GM13976 (cell line): ENCODE measurements around the gene PRF1.
A peak's percentile ranks its signal among the peaks of the same experiment; 100 is the strongest.
"Not testable (repeated sequence)": the region's sequence is repeated elsewhere in the genome, so short reads cannot be mapped to it uniquely, and the experiment has no call there.

ENCODE experiments used
- DNase-seq: peaks from one replicate; pipeline ENCODE4 v3.0.0; 2012; ENCODE audit warnings: low spot score
- in situ Hi-C: fragments of 300-500 bp; cut with MboI; formaldehyde crosslinking; loops from one replicate; pipeline ENCODE4 v1.12.0; 2022; ENCODE audit warnings: low sequenced_read_pairs, mixed read lengths, inconsistent platforms; ENCODE audit not compliant: unreplicated experiment
- TF ChIP-seq, protein P1 (sequence below): IDR thresholded peaks from 2 replicates; pipeline ENCODE4 v1.5.1; 2012; ENCODE audit warnings: borderline replicate concordance, mild to moderate bottlenecking; ENCODE audit not compliant: insufficient read depth; ENCODE audit errors: extremely low read depth, missing control alignments, control extremely low read depth

Gene PRF1

DNA sequence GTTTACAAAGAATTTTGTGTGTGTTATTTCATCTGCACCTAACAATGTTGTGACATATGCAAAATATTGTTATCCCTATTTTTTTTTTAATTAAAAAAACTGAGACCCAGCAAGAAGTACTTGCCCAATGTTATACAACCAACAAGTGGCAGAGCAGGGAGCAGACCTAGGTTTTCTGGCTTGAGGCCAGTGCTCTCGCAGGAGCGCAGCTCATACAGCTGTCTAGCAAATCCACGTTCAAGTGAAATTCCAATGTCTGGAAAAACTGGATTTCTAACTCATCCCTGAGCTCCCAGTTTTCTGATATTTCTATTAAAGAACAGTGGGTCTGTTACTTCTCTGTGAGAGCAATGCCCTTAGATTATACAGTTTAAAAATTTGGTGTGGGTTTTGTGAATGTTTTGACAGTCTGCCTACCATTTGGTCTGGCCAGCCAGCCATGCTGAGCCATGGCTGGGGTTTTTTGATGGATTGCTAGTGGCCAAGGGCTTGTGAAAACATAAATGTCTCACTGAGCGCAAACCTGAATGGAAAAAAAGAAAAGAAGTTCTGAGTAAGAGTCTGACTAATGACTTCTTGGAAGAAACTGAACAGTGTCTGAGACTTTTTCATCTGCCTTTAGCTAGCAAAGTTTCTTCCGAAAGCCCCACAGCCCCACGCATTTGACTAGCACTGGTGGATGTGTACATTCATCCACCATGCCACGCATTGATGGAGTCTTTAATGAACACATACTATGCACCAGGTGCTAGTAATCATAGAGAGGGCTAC lies 15.4 kb upstream of the PRF1 start:
- TF ChIP-seq, protein P1, sequence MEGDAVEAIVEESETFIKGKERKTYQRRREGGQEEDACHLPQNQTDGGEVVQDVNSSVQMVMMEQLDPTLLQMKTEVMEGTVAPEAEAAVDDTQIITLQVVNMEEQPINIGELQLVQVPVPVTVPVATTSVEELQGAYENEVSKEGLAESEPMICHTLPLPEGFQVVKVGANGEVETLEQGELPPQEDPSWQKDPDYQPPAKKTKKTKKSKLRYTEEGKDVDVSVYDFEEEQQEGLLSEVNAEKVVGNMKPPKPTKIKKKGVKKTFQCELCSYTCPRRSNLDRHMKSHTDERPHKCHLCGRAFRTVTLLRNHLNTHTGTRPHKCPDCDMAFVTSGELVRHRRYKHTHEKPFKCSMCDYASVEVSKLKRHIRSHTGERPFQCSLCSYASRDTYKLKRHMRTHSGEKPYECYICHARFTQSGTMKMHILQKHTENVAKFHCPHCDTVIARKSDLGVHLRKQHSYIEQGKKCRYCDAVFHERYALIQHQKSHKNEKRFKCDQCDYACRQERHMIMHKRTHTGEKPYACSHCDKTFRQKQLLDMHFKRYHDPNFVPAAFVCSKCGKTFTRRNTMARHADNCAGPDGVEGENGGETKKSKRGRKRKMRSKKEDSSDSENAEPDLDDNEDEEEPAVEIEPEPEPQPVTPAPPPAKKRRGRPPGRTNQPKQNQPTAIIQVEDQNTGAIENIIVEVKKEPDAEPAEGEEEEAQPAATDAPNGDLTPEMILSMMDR = no peak
- in situ Hi-C loops = no loop called here
- no peak for DNase-seq

DNA sequence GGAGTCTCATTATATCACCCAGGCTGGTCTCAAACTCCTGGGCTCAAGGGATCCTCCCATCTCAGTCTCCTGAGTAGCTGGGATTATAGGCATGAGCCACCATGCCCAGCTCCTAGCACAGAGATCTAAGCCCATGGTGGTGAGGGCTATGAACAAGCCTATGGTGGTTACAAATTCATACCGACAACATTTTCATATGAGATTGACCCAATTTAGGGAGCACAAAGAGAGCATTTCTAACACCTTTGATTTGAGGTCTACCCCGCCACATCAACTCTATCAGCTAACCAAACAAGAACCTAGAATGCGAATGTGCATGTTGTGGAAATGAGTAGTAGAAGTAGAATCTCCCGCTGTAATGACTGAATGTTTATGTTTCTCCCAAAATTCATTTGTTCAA lies 14.2 kb upstream of the PRF1 start:
- in situ Hi-C loops = no loop called here
- DNase-seq = no peak
- TF ChIP-seq, protein P1 = no peak

DNA sequence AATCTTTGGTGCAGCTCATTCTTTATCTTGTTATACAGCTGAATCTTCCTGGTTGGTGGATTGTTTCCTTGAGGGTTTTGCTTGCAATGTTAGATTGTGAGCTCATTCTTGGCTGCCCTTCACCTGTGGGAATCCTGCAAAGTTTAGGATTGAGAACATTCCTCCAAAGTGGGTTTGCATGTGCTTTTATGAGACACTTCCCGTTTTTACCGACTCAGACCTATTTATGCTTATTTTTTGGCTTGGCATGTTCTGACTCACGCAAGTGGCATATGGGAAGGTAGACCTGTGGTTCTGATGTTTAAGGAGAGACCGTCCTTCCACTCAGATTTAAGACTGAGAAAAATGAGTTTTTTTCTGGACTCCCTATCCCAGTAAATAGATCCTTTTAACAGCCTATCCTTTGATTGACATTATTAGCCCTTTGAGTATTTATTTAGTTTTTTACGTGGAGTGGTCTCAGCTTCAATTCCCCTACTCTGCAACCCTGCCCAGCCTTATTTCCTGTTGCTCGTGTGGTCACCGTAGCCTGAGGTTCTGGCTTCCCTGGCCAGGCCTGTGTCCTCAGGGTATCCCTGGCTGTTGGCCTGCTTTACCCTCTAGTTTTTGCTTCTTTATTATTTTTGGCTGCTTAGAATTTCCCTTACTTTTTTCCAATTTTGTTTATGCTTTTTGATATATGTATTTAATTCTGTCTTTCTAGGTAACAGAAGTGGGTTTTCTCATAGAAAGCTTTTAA lies 13.4 kb upstream of the PRF1 start:
- DNase-seq = no peak
- TF ChIP-seq, protein P1 = no peak
- in situ Hi-C loops = no loop called here

DNA sequence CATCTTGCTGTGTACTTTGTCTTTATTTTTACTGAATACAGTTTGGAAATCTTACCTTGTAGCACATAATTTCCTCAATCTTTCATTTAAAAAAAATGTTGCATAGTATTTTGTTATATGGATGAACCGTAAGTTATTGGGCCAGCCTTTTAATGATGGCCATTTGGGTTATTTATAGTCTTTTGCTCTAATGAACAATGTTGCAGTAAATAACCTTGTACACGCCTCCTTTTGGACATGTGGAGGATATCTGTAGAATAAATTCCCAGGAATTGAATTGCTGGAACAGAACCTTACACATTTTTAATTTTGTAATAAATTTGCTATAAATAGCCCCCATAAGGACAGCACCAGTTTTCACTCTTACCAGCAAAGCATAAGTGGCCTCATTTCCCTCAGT lies 12.7 kb upstream of the PRF1 start:
- TF ChIP-seq, protein P1 = no peak
- no peak for DNase-seq
- in situ Hi-C loops = no loop called here

DNA sequence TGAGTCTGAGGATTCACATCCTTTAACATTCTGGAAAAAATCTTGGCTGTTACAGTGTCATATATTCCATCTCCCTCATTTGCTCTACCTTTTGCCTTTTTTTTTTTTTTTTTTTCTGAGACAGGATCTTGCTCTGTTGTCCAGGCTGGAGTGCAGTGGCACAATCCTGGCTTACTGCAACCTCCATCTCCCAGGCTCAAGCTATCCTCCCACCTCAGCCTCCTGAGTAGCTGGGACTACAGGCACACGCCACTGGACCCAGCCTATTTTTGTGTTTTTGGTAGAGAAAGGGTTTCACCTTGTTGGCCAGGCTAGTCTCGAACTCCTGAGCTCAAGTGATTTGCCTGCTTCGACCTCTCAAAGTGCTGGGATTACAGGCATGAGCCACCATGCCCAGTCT lies 11.8 kb upstream of the PRF1 start:
- in situ Hi-C loops, DNase-seq: not testable (repeated sequence)

DNA sequence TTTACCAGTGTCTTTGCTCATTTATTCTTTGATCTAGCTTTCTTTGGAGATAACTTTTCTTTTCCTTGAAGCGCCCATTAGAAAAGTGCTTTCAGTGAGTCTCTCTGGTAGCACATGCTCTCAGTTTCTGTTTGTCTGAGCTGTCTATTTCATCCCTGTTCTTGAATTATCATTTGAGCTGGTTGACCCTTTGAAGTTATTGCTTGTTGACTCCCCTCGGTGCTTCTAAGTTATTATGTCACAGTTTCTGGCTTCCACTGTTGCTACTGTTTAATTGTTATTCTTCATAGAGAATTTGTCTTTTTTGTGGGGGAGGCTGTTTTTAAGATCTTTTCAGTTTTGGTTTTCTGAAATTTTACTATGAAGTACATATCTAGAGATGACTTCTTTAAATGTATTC lies 11.4 kb upstream of the PRF1 start:
- DNase-seq = peak; percentile 38
- TF ChIP-seq, protein P1 = no peak
- in situ Hi-C loops = no loop called here

DNA sequence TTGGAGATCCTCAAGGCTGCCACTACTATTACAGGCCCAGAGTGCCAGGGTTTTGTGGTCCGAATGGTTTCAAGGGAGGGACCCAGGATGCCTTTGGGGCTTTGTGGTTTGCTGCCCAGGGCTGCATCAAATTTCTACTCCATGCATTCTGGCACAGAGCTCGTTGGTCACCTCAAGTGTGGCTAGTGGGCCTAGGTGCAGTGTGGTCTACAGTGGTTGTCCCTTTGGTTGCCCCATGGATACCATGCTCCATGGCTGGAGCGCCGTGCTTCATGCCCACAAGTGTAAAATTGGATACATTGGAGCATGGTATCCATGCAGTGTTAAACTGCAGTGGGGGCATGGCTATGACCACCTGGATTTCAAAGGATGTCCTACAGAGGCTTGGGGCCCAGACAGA lies 5.4 kb upstream of the PRF1 start:
- DNase-seq = no peak
- TF ChIP-seq, protein P1 = no peak
- in situ Hi-C loops = no loop called here
